Activated naive CD8-positive, alpha-beta T cell treated with anti-CD3 and anti-CD28 coated beads for 36 hours (primary cell): Measurements from ENCODE around the gene HECTD3. TPM values are rescaled to one million over a fixed set of nuclear protein-coding genes. Genes with fewer than 3 reads are reported as not detected.

ENCODE experiments used
- DNase-seq: peaks from one replicate; pipeline ENCODE4 v3.0.0; 2021
- H3K27ac Mint-ChIP-seq: one replicate; pipeline ENCODE4 v1.8.0; 2022; ENCODE audit warnings: mild to moderate bottlenecking, moderate library complexity, mixed read lengths
- H3K27me3 Mint-ChIP-seq: one replicate; pipeline ENCODE4 v1.8.0; 2022; ENCODE audit warnings: mild to moderate bottlenecking, mixed read lengths
- H3K36me3 Mint-ChIP-seq: one replicate; pipeline ENCODE4 v1.8.0; 2021; ENCODE audit warnings: mild to moderate bottlenecking, mixed read lengths
- H3K4me1 Mint-ChIP-seq: one replicate; pipeline ENCODE4 v1.8.0; 2021; ENCODE audit warnings: mixed read lengths
- H3K4me3 Mint-ChIP-seq: one replicate; pipeline ENCODE4 v1.8.0; 2022; ENCODE audit warnings: mild to moderate bottlenecking, moderate library complexity, mixed read lengths
- H3K9me3 Mint-ChIP-seq: one replicate; pipeline ENCODE4 v1.8.0; 2022; ENCODE audit warnings: mixed read lengths
- total RNA-seq, 2 experiments: library from RNA; stranded (reverse); gene quantifications; one replicate each; pipeline ENCODE4 v1.2.3, GENCODE V29; 2021

Gene HECTD3
- total RNA-seq, 2 experiments from 2014 or later = 23.4 to 23.5 TPM

DNA sequence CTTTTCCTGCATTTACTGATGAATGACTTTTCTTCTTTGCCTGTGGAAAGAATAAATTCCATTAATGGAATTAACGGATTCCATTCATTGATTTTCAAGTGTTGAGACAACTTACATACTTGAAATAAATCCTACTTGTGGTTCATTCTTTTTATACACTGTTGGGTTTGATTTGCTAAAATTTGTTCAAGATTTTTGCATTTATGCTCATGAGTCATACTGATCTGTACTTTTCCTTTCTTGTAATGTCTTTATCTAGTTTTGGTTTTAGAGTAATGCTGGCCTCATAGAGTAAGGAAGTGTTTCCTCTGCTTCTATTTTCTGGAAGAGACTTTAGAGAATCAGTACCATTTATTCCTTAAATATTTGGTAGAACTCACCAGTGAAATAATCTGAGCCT is 15.3 kb upstream of the HECTD3 start:
- Mint-ChIP-seq H3K4me1 (peaks cover 12% of the 10 kb centered on the region), H3K4me3 (no peak overlapping the region), H3K27ac (no peak overlapping the region), H3K27me3 (no peaks in the 10 kb centered on the region), H3K36me3 (no peaks in the 10 kb centered on the region), H3K9me3 (no peaks in the 10 kb centered on the region)
- no peak for DNase-seq

DNA sequence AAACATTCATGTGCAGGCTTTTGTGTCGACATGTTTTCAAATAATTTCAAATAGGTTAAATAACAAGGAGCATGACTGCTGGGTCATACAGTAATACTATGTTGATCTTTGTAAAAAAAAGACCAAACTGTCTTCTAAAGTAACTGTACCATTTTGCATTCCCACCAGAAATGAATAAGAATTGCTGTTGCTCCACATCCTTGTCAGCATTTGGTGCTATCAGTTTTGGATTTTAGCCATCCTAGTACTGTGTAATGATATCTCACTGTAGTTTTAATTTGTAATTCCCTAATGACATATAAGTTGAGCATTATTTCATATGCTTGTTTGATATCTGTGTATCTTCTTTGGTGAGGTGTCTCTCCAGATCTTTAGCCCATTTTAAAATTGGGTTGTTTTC is 12.5 kb upstream of the HECTD3 start:
- H3K36me3 Mint-ChIP-seq = no peaks in the 10 kb centered on the region
- H3K27me3 Mint-ChIP-seq = no peaks in the 10 kb centered on the region
- H3K4me3 Mint-ChIP-seq = no peak overlapping the region
- DNase-seq = no peak
- no peak overlapping the region for H3K27ac Mint-ChIP-seq
- H3K4me1 Mint-ChIP-seq = peaks cover 12% of the 10 kb centered on the region
- no peaks in the 10 kb centered on the region for H3K9me3 Mint-ChIP-seq

DNA sequence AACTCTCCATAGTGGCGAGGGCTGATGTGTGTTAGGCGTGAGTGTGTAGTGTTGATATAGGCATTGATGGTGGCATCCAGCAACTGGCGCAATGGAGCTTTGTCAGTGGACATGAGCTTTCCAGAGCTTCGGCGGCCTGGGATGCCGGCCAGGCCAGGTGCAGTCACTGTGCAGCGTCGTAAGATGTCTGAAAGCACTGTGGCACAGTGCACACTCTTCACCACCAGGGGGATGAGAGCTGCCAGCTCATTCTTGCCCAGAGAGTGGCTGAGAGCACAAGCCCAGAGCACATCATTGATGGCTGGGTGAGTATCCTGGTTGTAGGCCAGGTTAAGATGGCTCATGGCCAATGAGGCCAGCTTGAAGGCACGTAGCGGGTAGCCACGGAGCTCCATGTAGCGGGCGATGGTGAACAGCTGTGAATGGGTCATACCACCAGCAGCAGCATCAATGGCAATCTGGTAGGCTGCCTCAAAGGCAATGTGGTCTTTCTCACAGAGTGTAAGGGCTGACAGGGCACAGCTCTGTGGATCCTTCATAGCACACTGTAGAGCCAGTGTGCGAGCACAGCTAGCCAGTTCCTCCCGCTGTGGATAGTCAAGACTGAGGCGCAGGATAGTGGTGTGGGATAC is 7.6 kb upstream of the HECTD3 start:
- Mint-ChIP-seq H3K27me3 (no peaks in the 10 kb centered on the region), H3K9me3 (no peaks in the 10 kb centered on the region), H3K4me3 (no peak overlapping the region), H3K4me1 (peaks cover 12% of the 10 kb centered on the region), H3K27ac (no peak overlapping the region), H3K36me3 (peaks cover 9% of the 10 kb centered on the region)
- peak; percentile 58 for DNase-seq

DNA sequence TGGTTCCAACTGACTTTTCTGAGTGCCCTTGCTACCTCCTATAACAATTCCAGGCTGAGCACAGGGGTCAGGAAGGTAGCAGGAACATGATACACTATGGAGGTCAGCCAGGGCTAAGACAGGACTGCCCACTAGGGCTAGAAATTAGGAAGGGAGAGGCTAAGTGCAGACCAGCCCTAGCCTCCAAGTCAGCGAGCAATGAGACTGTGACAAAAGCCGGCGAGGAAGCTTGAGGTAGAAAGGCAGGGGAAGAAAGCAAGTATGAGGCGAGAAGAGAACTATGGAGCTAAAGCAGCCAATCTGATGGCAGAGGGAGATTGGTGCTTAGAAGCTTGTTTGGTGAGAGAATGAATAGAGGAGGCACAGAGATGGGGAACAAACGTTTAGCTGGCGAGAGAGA is 5.6 kb upstream of the HECTD3 start:
- DNase-seq = no peak
- H3K4me3 Mint-ChIP-seq = no peak overlapping the region
- peaks cover 9% of the 10 kb centered on the region for H3K36me3 Mint-ChIP-seq
- peak overlapping the region; percentile 0 for H3K27ac Mint-ChIP-seq
- H3K9me3 Mint-ChIP-seq = no peaks in the 10 kb centered on the region
- peaks cover 18% of the 10 kb centered on the region for H3K4me1 Mint-ChIP-seq
- H3K27me3 Mint-ChIP-seq = no peaks in the 10 kb centered on the region

DNA sequence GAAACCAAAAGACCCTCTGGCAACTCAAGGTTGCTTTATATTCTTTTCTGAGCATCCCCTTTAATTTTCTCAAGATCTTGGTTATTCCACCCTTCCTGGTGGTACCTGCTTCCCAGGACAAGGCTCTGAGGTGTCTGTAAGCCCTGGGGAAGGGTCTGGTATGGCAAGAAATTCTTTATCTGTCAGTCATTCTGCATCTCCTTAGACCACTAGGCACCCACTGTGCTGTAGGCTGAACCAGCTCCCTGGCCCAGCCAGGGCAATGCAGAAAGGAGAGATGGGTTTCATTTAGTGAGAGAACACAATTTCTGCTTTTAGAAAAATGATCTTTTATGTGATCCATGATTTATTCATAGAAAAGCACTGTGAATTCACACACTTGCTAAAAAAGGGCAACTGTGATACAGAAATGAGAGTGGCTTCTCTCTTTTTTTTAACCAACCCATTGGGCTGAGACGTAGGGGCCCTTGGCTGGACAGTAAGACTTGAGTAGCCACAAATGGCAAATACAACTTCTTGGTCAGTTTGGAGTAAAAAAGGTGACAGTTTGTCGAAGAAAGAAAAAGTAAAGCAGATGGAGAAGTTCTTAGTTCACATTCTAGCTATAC is 5.1 kb upstream of the HECTD3 start:
- no peaks in the 10 kb centered on the region for H3K27me3 Mint-ChIP-seq
- H3K4me3 Mint-ChIP-seq = no peak overlapping the region
- no peak for DNase-seq

DNA sequence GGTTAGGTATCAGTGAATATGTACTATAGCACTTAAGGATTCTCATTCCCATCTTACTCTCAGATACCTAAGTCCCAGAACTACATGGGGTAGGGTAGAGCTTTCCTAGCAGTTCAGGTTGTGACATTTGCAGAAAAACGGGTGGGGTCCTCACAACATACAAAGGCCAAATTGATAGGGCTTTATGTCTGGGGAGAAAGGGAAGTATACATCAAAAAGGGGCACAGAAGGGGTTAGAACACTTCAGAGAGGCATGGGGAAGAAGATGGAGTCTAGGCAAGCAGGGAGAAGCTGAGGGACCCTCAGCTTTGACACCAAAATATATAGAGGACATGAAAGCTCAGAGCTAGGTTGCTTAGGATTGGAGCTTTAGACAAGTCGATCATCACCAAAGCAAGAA is 4.6 kb upstream of the HECTD3 start:
- DNase-seq = no peak
- peaks cover 22% of the 10 kb centered on the region for H3K4me1 Mint-ChIP-seq
- H3K27me3 Mint-ChIP-seq = no peaks in the 10 kb centered on the region
- no peak overlapping the region for H3K4me3 Mint-ChIP-seq
- no peak overlapping the region for H3K27ac Mint-ChIP-seq
- no peaks in the 10 kb centered on the region for H3K9me3 Mint-ChIP-seq
- peaks cover 9% of the 10 kb centered on the region for H3K36me3 Mint-ChIP-seq

More for the DNA sequence above, 5.1 kb upstream of the HECTD3 start:
- H3K9me3 Mint-ChIP-seq = no peaks in the 10 kb centered on the region
- H3K27ac Mint-ChIP-seq = no peak overlapping the region
- peaks cover 9% of the 10 kb centered on the region for H3K36me3 Mint-ChIP-seq
- peaks cover 22% of the 10 kb centered on the region for H3K4me1 Mint-ChIP-seq

DNA sequence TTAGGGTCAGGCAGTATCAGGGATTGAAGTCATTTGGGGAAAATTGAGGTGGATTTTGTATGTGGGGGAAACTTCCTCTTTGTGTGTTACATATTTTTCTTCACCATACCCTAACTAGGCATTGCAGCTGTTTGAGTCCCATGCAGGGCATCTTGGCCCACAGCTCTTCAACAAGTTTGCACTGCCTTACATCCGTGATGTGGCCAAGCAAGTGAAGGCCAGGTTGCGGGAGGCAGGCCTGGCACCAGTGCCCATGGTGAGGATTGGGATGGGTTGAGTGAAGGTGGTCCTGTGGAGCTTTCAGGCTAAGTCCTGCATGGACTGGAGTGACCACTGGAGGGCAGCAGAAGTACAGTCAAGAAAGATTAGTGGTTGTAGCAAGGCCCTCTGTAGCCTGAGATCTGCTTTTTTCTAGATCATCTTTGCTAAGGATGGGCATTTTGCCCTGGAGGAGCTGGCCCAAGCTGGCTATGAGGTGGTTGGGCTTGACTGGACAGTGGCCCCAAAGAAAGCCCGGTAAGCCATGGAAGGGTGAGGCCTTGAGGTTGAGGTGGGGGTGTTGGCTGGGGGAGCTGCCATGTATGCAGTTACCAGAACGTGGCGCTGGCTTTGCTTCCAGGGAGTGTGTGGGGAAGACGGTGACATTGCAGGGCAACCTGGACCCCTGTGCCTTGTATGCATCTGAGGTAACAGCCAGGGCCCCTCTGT is 3.4 kb upstream of the HECTD3 start:
- Mint-ChIP-seq H3K27me3 (no peaks in the 10 kb centered on the region), H3K4me3 (peak overlapping the region; percentile 62), H3K4me1 (peaks cover 31% of the 10 kb centered on the region), H3K27ac (peak overlapping the region; percentile 42), H3K9me3 (no peaks in the 10 kb centered on the region), H3K36me3 (peaks cover 9% of the 10 kb centered on the region)
- DNase-seq = peak; percentile 74

DNA sequence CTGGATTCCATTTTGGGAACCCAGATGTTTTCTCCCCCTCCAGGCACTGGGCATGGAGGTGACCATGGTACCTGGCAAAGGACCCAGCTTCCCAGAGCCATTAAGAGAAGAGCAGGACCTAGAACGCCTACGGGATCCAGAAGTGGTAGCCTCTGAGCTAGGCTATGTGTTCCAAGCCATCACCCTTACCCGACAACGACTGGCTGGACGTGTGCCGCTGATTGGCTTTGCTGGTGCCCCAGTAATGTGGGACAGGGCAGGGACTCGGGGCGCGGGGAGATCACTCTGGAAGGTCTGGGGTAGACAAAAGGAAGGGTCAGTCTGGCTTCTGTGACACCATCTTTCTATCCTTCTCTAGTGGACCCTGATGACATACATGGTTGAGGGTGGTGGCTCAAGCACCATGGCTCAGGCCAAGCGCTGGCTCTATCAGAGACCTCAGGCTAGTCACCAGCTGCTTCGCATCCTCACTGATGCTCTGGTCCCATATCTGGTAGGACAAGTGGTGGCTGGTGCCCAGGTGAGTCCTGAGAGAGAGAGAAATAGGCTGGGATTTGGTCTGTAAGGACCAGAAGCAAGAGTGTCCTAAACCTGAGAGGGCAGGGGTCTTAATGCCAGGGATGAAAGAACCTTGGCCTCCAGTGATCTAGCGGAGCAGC is 2.6 kb upstream of the HECTD3 start:
- H3K27ac Mint-ChIP-seq = peak overlapping the region; percentile 19
- H3K4me1 Mint-ChIP-seq = peaks cover 34% of the 10 kb centered on the region
- H3K4me3 Mint-ChIP-seq = peak overlapping the region; percentile 82
- H3K9me3 Mint-ChIP-seq = no peaks in the 10 kb centered on the region
- H3K27me3 Mint-ChIP-seq = no peaks in the 10 kb centered on the region
- no peak for DNase-seq
- peaks cover 11% of the 10 kb centered on the region for H3K36me3 Mint-ChIP-seq

DNA sequence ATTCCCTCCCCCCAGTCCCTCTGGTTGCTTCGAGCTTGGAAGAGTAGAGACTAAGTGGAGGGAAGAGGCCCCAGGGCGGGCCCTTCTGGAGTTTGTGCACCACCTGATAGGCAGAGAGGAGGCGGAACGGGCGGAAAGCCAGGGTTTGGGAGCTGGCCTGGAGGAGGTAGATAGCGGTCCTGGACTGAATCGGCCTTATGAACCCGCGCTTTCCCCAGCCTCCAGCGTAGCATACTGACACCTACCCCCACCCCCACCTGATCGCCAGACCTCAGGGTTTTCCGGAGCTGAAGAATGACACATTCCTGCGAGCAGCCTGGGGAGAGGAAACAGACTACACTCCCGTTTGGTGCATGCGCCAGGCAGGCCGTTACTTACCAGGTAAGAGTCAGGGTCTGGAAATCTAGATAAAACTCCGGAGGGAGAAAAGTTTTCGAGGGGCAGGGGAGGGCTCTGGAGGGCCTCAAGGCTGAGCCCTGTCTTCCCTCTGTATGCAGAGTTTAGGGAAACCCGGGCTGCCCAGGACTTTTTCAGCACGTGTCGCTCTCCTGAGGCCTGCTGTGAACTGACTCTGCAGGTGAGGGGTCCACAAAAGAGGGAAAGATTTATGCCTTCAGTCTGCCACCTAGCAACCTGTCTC is 1.6 kb upstream of the HECTD3 start:
- peak; percentile 29 for DNase-seq
- peak overlapping the region; percentile 82 for H3K4me3 Mint-ChIP-seq
- H3K27me3 Mint-ChIP-seq = no peaks in the 10 kb centered on the region
- no peaks in the 10 kb centered on the region for H3K9me3 Mint-ChIP-seq
- peak overlapping the region; percentile 90 for H3K27ac Mint-ChIP-seq
- peaks cover 32% of the 10 kb centered on the region for H3K4me1 Mint-ChIP-seq
- H3K36me3 Mint-ChIP-seq = peaks cover 13% of the 10 kb centered on the region

DNA sequence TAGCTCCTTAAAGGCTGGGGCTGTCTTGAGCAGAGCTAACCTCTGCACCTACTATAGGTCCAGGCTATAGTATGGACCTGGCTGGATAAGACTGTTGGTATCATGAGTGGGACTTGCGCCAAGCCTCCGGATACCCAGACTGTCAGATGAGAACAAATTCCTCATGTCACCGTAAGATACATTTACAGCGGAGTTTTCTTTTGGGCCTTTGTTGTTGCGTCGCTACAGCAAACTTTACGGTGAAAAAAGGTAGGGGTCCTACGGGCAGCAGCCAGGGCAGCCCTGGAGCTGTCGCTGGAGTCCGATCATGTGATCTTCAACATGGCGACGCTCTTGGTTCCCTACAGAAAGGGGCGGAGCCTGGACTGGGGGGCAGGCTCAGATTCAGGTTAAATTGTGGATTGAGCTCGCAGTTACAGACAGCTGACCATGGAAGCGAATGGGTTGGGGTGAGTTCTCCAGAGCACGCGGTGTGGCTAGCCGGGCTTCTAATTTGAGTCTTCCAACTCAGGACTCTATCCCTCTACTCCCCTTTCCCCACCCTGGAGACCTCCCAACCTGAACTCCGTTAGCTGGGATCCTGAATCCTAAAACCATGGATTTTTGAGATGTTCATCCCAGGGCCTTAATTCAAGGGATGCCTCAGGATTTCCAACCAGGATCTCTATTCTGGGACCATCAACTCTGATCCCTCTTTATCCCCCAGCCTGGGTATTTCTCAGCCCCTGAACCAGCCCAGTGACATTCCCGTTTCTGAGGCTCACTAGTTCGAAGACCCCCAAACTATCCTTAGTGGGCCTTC is 914 bp upstream of the HECTD3 start, which contains the start of gene UROD:
Gene UROD (plus strand): TSS at position 418 of the 802 bp plus-strand sequence. CDS start 12 bp downstream, at position 430.
- peak within 1 kb of the TSS; percentile 90 for H3K27ac Mint-ChIP-seq
- peak; percentile 89 for DNase-seq
- no peaks in the 10 kb centered on the region for H3K9me3 Mint-ChIP-seq
- peak within 1 kb of the TSS; percentile 82 for H3K4me3 Mint-ChIP-seq
- peaks cover 13% of the 10 kb centered on the region for H3K36me3 Mint-ChIP-seq
- peaks cover 32% of the 10 kb centered on the region for H3K4me1 Mint-ChIP-seq
- H3K27me3 Mint-ChIP-seq = no peaks in the 10 kb centered on the region

DNA sequence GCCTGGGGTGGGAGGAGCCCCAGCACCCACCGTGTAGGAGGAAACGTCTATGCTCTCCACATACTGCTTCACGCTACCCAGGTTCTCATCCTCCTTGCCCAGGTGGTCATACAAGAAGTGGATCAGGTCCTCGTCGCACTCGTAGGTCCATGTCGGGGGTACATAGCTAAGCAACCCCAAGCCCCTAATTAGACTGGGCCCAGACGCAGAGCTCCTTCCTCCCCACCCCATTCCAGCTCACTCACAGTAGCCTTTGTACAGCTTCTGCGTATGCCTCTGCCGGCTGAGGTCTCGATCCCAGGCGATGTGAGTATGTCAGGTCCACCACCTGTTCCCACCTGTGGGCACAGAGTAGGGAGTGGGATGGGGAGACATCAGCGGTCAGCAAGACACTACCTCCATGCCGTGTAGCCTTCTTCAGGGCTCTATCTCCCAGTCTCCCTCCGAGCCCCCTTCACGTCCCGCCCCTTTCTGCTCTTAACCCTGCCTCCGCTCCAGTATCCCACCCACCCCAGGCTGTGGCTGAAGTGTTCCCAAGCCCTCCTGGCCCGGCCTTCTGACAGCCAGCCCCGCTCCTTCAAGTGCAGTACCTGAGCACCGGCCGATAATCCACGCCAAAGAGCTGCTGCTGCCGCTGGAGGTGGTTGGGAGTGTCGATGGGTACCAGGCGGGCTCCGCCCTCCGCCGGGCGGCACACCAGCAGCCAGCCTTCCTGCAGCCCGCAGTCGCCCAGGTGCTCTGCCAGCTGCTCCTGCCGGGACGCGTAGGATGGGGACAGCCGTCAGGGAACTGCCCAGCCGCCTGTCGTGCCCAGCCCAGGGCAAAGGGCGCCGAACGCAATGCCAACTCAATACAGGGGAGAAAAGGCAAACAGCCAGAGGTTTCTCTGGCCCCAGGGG is 919 bp downstream of the HECTD3 start:
- peaks cover 13% of the 10 kb centered on the region for H3K36me3 Mint-ChIP-seq
- DNase-seq = peak; percentile 43
- peaks cover 32% of the 10 kb centered on the region for H3K4me1 Mint-ChIP-seq
- H3K4me3 Mint-ChIP-seq = peak overlapping the region; percentile 82
- H3K9me3 Mint-ChIP-seq = no peaks in the 10 kb centered on the region
- no peaks in the 10 kb centered on the region for H3K27me3 Mint-ChIP-seq
- H3K27ac Mint-ChIP-seq = peak overlapping the region; percentile 54

DNA sequence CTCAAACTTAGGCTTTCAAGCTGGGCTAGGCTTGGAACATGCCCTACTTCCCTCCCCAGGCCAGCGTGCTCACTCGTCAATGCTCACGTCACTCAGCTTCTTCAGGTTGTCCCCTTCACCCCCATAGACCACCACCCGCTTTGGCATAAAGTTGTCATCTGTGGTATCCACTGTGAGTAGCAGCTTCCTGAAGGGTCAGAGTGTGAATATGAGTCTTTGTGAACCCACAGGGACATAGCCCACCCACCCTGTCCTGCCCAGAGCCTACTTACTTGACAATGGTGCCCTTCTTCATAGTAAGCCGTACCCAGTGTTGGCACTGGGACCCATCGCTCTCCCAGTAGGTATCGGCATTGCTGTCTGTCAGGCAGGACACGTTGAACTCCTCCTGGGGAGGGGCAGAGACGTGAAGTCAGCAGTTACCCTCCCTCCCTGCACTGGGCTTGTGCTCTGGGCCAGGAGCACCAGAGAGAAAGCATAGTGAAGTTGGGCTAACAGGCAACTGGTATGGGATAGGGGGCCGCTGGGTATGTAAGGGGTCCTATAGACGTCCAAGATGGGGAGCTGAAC is 1.7 kb downstream of the HECTD3 start:
- Mint-ChIP-seq H3K36me3 (peaks cover 7% of the 10 kb centered on the region), H3K9me3 (no peaks in the 10 kb centered on the region), H3K27ac (no peak overlapping the region), H3K27me3 (no peaks in the 10 kb centered on the region), H3K4me3 (peak overlapping the region; percentile 82), H3K4me1 (peaks cover 28% of the 10 kb centered on the region)
- DNase-seq = no peak

DNA sequence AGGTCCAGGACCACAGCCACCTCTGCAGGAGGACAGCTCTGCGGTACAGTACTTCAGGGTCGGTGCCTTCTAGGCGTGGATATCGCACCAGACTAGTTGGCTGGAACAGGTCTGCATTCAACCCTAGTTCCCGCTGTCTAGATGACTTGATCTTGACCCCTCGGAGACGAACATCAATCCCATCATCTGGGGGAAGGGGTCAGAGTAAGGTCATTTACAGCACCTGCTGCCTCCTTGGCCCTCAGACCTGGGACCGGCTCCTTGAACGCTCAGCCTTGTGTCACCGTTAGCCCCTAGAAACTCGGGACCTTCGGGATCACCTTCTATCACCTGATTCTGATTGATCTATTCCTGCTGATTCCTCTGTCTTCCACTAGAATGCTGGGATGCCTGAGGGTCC is 2.6 kb downstream of the HECTD3 start:
- DNase-seq = no peak
- H3K9me3 Mint-ChIP-seq = no peaks in the 10 kb centered on the region
- peaks cover 4% of the 10 kb centered on the region for H3K36me3 Mint-ChIP-seq
- H3K4me3 Mint-ChIP-seq = no peak overlapping the region
- peaks cover 20% of the 10 kb centered on the region for H3K4me1 Mint-ChIP-seq
- no peaks in the 10 kb centered on the region for H3K27me3 Mint-ChIP-seq
- no peak overlapping the region for H3K27ac Mint-ChIP-seq
